COR-L47 (cell line): ENCODE measurements around the gene FRAT2.
A peak's percentile ranks its signal among the peaks of the same experiment; 100 is the strongest.
"Not testable (repeated sequence)": the region's sequence is repeated elsewhere in the genome, so short reads cannot be mapped to it uniquely, and the experiment has no call there.

Source experiments
- DNase-seq: peaks from one replicate; lab custom pipeline; 2025; lab: John Stamatoyannopoulos, UW

The FRAT2 gene

DNA sequence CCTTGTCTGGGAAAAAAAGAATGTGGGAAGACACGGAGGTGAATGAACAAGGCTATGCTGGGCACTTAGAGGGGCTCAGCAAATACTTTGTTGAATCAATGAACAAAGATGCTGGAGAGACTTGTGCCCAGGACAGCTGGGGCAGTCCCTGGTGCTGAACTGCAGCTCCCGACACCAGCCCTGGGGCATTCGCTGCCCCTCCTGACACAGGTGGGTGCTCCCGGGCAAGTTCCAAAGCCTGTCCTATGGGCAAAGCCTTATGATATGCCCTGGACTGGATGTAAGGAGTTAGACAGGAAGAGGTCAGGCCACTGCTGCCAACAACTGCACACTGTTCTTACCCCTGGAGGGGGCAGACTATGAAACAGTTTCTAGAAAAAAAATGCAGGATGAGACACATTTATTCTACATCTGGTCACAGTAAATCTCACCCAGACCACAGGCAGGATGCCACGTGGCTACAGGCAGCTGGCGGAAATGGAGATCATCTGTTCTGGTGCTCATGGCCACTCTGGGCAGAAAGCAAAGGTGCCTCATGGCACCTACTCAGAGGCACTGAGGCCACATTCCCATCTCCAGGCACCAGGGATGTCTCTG, 21.9 kb upstream of the FRAT2 start:
- no peak for DNase-seq

DNA sequence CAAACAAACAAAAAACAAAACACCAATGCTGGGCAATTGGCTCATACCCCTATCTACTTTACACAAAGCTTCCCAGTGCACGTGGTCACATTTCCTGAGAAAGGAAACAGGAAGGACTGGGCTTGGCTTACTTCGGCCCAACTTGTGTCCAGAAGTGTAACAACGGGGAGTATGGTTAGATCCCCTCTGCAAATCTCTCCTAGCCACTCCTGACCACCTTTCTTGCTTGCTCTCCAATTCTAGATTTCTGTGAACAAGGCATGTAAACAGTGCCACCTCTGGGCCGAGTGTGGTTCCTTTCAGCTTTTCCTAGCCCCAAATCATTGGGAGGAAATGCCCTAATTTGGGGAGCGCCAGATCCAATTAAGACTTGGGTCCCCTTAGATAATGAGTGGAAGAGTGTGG, 21.0 kb upstream of the FRAT2 start:
- DNase-seq: no peak

DNA sequence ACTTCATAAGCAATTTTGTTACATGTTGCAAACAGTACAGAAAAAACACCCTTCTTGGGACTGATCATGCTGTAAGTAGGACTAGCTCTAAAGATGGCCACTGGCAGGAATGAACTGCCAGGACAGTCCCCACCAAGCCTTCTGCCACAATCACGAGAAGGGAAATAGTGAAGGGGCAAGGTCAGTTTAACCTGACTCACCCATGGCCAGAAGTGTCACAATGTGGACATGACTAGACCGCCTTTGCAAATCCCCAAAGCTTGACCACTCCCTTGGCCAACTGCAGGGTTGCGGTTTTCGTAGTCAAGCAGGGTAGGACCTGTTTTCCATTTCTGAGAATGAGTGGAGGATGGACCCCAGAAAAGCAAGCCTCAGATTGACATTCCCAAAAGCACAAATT, 19.4 kb upstream of the FRAT2 start:
- DNase-seq: no peak

DNA sequence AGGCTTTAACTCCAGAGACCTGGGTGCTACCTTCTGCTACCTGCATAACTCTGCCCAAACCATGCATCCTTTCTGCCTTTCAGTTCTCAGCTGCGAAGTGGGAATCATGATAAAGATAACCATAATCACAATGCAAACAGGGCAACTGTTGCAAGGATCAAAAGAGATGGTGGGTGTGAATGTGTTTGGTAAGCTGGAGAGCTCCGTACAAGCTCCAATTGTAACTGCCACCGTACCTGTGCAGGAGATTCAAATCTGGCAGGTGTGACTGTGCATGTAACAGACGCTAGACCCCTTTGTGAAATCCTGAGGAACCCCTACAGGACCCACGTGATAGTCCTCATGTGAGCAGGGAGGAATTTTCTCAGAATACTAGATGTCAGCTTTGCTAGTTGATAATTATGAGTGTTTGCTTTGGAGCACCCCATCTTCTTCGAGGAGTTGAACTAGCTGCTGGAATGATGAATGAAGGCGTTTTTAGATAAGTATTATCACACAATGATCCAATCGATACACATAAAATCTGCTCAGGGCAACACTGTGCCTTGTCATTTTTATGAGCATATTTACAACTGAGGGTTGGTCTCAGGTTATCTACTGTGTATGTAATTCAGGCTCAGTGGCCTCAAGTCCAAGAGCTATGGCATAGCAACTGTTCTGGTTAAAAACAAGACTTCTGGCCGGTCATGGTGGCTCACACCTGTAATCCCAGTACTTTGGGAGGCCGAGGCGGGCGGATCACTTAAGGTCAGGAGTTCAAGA, 15.4 kb upstream of the FRAT2 start:
- no peak for DNase-seq

DNA sequence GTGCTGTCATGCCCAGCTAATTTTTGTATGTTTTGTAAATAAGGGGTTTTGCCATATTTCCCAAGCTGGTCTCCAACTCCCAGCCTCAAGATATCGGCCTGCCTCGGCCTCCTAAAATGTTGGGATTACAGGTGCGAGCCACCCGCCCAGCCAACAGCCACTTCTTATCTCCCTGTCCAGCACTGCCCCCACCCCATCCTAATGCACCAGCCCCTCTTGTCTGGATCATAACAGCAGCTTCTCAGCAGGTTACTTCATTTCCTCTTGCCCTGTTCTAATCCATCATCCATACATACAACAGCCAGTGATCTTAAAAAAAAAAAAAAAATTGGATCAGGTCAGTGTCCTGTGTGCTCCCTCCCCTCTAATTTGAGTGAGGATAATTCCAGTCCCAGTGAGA, 12.8 kb upstream of the FRAT2 start:
- no peak for DNase-seq

DNA sequence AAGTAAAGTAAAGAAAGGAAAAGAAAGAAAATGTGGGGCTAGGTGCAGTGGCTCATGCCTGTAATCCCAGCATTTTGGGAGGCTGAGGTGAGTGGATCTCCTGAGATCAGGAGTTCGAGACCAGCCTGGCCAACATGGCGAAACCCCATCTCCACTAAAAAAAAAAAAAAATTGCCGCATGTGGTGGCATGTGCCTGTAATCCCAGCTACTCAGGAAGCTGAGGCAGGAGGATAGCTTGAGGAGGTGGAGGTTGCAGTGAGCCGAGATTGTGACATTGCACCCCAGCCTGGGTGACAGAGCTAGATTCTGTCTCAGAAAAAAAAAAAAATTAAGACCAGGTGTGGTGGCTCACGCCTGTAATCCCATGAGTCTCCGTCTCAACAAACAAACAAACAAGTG, 9.1 kb upstream of the FRAT2 start:
- DNase-seq: not testable (repeated sequence)

DNA sequence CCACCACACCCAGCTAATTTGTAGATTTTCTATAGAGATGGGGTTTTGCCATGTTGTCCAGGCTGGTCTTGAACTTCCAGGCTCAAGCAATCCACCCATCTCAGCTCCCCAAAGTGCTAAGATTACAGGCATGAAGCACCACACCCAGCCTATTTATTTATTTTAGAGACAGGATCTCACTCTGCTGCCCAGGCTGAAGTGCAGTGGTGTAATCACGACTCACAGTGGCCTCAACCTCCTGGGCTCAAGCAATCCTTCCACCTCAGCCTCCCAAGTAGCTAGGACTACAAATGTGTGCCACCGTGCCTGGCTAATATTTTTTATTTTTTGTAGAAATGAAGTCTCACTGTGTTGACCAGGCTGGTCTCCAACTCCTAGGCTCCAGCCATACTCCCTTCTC, 6.9 kb upstream of the FRAT2 start:
- DNase-seq: no peak

DNA sequence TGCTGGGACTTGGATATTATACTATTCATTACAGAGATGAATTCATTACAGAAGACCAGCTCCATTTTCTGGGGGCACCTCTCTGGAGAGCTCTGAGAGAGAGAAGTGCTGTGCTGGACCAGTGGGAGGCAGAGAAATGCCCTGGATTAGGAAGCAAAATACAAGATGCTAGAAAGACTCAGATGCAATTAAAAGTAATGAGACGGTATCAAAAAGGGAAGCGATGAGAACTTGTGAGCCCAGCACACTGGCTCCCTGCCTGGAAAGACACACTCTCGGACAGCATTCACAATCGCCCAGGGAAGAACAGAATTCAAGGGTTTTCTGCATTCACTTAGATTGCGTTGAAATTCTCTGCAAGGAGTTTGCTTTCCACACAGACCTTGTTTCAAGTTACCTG, 3.5 kb upstream of the FRAT2 start:
- no peak for DNase-seq

DNA sequence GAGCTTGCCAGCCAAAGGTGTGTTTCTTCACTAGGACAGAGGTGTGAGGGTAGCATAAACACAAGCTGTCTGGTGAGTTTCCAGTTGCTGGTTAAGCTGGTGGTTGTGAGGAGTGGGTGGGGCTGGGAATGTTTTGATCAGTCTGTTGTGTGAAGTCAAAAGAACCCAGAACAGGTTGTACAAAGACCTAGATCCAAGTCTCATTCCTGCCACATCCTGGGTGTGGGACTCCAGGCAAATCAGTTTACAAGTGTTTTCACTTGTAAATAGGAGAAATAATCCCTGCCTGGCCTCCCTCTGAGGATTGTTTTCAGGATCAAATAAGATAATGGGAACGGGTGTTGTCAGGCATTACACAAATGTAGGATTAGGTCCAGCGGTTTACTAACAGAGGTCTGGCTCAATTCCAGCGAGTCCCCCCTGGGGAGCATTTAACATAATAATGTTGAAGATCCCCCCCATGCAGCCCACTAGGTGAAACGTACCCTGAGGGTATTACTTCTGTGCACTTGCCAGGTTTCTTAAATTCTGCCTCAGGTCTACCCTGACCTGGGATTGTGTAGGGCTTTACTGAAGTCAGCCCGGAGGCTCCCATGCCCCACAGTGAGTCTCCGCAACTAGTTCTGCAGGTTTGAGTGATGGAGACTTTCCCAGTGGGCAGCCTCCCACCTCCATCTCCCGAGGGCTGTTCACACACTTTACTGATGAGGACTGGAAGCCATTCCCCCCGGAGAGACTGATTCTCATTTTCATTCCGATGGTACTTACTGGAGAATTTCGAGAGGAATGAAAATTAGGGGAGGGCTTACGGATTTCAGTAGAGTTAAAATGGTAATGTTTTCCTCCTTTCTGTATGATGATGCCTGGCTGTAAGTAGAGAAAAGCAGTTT, 2.7 kb upstream of the FRAT2 start:
- DNase-seq: peak; percentile 48

DNA sequence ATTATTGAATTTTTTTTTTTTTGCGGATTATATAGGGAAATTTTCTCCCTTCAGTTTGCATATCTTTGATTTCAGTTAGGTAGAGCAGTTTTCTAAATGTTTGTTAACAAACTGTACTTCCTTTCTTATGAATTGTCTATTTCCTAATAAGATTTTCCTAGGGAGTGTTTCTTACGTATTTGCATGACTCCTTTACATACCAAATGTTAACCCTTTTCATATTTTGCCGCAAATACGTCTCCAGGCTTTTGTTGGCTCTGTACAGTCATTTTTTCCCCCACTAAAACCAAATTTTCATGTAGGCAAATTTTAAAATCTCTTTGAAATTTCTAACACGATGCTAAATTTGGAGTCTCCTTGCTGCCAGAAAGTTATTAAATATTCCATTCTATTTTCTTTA, 1.9 kb upstream of the FRAT2 start:
- no peak for DNase-seq

DNA sequence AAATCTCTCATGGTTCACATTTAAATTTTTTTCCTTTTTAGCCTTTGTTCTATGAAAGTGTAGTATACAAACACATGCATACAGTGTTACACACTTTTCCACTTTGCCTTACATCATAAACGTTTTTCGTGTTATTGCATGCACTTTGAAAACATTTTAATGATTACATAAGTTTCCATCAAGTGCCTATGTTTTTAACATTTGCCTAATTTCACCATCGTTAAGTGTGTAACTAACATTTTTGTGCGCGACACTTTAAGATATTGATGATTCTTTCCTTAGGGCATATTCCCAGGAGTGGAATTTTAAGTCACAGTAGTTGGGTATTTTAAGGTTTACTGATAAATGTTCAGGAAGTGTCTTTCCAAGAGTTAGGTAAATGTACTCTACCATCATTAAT, 1.5 kb upstream of the FRAT2 start:
- DNase-seq: no peak

DNA sequence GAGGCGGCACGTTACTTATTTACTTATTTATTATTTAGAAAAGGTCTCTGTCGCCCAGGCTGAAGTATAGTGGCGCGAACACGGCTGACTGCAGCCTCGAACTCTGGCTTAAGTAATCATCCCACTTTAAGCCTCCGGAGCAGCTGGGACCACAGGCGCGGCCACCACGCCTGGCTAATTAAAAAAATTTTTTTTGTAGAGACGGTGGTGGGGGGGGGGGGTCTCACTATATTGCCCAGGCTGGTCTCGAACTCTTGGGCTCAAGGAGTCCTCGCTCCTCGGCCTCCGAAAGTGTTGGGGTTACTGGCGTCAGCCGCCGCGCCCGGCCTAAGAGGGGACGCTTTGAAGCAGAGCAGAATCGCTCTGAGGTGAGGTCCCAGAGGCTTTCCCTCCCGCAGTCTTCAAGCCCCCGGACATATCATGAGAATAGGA, 675 bp upstream of the FRAT2 start:
- DNase-seq: no peak

DNA sequence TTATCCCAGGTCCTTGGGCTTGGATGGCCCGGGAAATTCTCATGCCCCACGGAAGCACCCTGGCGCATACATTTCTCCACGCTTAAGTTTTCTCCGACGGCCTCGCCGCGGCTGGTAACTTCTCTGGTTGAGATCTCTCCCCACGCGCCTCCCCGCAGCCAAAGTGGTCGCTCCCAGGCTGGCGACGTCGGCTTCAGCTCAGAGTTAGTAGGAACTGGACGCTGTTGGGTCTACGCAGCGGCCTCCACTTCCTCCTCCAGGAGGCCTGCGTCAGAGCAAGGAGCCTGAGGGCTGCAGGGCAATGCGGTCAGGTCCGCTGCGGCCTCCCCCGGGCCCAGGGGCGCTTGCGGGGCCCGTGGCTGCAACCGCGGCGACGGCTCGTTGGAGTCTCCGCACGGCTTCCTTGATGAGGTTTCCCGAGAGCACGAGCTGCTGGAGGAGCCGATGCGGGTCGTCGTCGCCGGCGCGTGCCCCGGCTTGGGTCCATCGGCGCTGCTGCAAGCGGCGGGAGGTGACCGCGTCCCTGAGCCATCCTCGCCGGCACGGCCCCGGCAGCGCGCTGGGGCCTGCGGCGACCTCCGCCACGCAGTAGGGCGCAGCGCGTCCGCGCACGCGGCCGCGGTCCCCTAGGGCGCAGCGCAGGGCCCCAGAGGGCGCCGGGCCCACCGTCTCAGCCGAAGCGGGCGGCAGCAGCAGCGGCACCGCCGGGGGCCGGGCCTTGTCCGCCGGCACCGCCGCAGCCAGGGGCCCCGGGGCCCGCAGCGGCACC, 744 bp downstream of the FRAT2 start:
- DNase-seq: no peak

DNA sequence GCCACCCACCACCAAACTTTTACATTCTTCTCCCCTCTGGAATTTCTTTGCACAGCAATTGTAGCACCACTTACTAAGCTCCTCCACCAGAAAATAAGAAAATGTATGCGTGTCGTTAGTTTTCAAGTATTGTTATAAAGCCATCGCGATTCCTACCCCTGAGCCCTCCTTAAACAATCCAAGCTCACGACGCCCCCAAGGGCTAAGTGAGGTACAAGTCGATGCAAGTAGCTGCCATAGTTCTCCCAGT, 1.3 kb downstream of the FRAT2 start:
- DNase-seq: no peak

DNA sequence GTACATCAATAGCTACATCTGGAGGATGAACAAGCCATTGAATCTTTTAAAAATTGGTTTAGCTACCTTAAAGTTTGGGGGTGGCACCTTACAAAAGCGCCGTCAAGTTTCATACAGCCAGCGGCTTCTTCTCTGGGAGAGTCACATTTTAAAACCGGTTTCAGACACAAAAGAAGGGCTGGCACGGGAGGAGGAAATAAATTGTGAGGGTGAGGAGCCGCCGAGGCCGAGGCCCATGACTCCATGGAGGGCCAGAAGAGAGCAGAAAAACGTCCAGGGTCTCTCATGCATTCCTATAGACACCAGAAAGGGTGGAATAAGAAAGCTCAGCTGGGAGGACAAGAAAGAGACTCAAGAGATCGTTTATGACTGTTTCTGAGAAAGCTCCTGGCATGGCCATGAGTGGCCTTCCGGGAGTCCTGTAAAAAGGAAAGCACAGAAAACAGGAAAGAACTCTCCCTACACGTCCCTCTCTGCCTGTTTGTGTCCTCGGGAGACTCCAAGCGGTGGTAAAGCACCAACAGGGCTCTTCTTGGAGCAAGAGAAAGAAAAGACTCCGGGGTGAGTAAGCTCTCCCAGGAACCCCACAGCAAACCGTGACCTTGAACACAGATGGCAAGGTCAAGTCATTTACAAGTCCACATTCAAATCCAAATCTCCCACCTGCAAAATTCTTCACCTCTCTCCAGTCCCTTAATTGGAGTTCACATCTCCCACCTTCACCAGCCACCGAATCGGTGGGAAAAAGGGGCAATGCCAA, 1.8 kb downstream of the FRAT2 start:
- DNase-seq: no peak

DNA sequence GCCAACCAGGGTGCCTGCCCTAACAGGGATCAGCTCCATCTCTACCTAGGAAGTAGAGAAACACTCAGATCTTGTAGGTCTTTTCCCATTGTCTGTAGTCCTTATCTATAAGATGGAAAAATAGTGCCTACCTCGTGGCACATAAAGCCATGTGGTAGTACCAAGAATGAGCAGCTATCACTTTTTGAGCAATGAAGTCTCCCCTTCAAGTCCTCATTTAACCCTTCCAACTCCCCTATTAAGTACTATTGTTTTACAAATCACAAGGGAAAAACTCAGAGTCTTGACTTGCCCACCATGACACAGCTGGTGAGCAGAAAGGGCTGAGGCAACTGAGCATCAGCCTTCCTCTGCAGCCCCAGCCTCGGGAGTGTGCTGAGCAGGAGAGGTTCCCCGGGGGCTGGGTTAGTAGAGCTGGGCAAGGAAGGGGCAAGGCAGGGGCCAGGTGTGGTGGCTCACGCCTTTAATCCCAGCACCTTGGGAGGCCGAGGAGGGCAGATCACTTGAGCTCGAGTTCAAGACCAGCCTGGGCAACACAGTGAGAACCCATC, 3.3 kb downstream of the FRAT2 start:
- no peak for DNase-seq

DNA sequence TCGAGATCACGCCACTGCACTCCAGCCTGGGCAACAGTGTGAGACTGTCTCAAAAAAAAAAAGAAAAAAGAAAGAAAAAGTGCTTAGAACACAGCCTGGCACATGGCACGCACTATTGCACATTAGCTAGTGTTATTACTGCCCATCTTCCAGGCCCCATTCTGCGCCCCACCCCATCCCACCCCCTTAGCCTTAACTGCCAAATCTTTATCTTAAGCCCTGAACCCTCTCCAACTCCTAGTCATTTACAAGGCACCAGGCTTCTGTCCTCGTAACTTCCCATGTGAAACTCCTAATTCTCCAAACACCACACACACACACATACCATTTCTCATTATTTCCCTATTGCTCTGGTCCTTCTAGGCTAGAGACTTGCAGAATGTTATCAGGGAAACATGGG, 4.8 kb downstream of the FRAT2 start:
- no peak for DNase-seq

DNA sequence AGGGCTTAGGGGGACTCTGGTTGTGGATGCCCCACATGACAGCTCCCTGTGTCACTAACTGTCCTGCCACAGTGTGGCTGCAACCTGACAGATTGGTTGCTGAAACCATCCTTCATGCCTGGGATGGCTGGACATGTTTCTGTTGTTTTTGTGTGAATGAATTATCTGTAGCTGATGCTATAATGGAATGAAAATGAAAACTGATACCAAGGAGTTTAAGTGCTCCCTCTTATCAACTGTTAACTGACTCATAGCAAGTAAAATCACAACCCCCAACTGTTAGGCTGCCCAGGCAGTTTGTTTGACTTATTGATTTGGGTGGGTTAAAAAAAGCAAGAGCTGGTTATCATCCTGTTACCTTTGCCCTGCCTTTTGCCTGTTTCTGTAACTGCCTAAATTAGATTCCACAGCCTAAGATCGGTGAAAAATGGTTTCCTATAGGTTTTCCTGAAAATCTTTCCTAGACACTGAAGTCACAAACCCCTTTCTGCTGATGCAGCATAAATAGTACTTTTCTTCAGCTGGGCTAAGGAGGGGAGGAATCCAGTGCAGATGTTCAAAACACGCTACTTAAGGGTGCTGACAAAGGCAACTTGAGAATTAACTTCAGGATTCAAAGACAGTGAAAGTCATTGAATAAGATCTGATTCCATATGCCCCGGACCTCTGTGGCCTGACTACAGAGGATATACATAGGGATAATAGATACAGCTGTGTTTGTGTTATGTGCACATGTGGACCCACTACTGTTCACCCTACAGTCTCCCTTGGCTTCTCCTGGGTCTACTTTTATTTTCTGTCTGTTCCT, 5.7 kb downstream of the FRAT2 start:
- no peak for DNase-seq

DNA sequence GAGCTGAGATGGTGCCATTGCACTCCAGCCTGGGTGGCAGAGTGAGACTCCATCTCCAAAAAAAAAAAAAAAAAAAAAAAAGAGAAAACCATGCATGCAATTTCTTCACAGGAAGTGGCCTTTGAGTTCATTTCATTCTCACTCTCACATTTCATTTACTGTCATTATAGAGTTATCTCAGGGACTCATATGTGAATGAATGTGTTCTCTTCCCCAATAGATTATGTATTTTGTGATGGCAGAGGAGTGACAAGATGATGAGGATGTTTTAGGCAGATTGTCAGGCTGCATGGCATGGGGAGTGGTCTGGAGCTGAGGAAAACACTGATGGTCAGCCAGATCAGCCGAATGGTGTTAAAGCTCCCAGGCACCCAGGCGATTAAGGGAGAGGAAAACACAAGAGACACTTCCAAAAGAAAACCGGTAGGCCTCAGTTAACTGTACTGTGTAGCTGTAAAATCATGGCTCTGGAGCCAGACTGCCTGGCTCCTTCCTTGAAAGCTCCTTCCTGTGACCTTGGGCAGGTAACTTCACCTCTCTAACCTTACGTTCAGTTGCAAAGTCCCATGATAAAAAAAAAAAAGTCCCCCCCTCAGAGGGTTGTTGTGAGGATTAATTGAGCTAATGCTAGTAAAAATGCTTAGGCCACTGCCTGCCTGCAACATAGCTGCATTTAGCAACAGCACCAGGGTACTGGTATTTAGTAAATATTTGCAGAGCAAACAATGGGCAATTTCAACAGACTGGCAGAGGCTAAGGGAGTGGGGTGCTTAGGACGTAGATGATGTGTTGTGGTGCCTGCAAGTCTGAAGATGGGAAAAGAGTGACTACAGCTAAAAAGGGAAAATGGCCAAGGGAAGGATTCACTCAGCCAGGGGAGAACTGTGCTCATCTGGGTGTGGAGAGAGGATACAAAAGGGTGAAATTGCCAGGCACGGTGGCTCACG, 6.9 kb downstream of the FRAT2 start:
- DNase-seq: no peak

DNA sequence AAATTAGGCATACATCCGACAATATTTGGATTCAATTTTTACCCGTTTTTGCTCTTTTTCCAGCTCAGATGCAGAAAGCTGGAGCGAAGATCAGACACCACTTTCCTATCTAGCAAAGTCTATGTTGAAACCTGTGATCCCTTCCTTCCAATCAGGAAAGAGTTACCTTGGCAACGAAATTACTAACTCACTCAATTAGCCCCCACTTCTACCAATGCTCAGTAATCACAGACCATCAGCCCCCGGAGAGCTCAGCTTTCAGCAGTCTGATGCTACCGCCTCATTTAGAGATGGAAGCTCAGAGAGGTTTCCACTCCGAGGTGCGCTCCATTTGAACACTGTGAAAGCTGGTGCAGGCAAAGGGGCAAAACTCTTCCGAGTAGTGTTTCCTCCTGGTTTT, 8.8 kb downstream of the FRAT2 start:
- DNase-seq: no peak
